C4-2B (cell line): ENCODE data around the gene PRKACB.

Experiments used
- H3K27ac ChIP-seq: fragments of 450-650 bp; 2 replicates; pipeline ENCODE4 v1.5.1; 2017
- ZFX ChIP-seq: fragments of 450-650 bp; IDR thresholded peaks from 2 replicates; pipeline ENCODE4 v1.6.1; 2017
- TF ChIP-seq, protein P1 (sequence below): fragments of 450-650 bp; conservative IDR thresholded peaks from 2 replicates; pipeline ENCODE4 v1.5.1; 2017; ENCODE audit warnings: mild to moderate bottlenecking

PRKACB gene

GRCh38 chr1:84257617-84258016 is 113.5 kb downstream of the PRKACB start:
- H3K27ac ChIP-seq: no peak overlapping the region
- no peak for TF ChIP-seq ZFX
- TF ChIP-seq, protein P1, sequence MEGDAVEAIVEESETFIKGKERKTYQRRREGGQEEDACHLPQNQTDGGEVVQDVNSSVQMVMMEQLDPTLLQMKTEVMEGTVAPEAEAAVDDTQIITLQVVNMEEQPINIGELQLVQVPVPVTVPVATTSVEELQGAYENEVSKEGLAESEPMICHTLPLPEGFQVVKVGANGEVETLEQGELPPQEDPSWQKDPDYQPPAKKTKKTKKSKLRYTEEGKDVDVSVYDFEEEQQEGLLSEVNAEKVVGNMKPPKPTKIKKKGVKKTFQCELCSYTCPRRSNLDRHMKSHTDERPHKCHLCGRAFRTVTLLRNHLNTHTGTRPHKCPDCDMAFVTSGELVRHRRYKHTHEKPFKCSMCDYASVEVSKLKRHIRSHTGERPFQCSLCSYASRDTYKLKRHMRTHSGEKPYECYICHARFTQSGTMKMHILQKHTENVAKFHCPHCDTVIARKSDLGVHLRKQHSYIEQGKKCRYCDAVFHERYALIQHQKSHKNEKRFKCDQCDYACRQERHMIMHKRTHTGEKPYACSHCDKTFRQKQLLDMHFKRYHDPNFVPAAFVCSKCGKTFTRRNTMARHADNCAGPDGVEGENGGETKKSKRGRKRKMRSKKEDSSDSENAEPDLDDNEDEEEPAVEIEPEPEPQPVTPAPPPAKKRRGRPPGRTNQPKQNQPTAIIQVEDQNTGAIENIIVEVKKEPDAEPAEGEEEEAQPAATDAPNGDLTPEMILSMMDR: no peak

DNA sequence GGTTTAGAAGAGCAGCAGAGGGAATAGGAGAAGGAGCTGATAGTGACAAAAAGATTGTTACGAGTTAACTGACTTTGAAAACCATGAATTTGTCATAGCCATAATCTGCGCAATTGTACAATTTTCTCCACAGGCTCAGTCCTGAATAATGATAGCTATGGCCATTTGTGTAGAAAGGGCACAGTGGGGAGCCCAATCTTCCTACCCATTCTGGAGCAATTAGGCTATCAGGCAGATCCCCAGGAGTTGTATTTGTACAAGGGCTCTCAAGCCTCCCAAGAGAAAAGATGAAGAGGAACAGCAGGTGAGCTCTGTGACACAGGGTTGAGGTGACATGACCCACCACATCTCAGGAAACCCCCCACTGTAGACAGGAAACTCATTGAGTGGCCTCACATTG is 115.3 kb downstream of the PRKACB start:
- H3K27ac ChIP-seq: no peak overlapping the region
- TF ChIP-seq, protein P1: no peak
- TF ChIP-seq ZFX: no peak

GRCh38 chr1:84259989-84260388 is 115.9 kb downstream of the PRKACB start:
- no peak overlapping the region for H3K27ac ChIP-seq
- TF ChIP-seq, protein P1: no peak
- TF ChIP-seq ZFX: no peak

GRCh38 chr1:84260852-84261518 is 116.9 kb downstream of the PRKACB start:
- TF ChIP-seq, protein P1: no peak
- TF ChIP-seq ZFX: no peak
- peak overlapping the region; percentile 30; the same call in 1 of the 2 replicates for H3K27ac ChIP-seq

DNA sequence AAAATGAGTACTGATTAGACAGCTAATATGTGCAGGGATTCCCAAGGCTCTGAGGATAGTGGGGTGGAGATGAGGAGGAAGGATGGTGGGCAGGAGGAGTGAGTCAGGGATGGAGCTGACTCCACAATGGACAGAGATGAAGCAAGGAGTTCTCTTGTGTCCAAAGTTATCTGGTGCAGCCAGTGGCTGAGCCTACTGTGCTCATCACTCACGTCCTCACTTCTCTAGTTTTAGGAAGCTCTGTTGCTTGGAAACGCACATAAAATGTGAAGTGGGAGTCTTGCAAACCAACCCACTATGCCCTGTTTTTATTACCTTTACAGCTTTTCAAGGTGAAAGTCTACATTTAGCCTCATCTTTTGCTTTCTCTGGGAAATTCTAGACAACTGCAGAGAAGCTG is 120.9 kb downstream of the PRKACB start:
- H3K27ac ChIP-seq: no peak overlapping the region
- TF ChIP-seq, protein P1: no peak
- no peak for TF ChIP-seq ZFX

DNA sequence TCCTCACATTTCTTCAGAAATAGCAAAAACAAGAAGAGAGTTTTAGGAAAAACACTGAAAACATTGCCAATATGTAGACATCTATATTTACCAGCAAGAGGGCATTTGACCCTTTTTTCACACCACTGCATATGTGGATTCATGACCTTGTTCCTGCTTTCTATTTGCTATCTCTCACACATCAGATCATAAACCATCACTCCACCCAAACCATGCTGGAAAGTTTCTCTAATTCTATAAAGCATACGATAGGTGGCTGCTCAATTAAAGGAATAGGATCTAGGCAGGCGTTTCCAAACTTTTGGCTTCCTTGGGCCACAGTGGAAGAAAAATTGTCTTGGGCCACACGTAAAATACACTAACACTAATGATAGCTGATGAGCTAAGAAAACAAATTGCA is 121.8 kb downstream of the PRKACB start:
- no peak overlapping the region for H3K27ac ChIP-seq
- TF ChIP-seq ZFX: no peak
- TF ChIP-seq, protein P1: no peak

- TF ChIP-seq, protein P1: no peak
- TF ChIP-seq ZFX: no peak
- no peak overlapping the region; the same call in 1 of the 2 replicates for H3K27ac ChIP-seq
These were observed 122.7 kb downstream of the PRKACB start for GRCh38 chr1:84266748-84267147.
